Uterus (tissue), 2 donors: Measurements from ENCODE around the gene PRR20D.

Experiments used
- CTCF ChIP-seq, 4 experiments: fragments of 200-600 bp in 2 of 4; fragments of 450-650 bp in 2 of 4; sonication (generic) in 2 of 4; IDR thresholded peaks; one replicate each; pipeline ENCODE4 v1.5.1; 2016 to 2019; ENCODE audit warnings: antibody characterized with exemption in 4 of 4, mild to moderate bottlenecking in 2 of 4, moderate library complexity in 1 of 4
- POLR2A ChIP-seq, 2 donors: fragments of 450-650 bp; IDR thresholded peaks; one replicate each; pipeline ENCODE4 v1.6.1; 2016; ENCODE audit warnings: antibody characterized with exemption in 2 of 2, mild to moderate bottlenecking in 1 of 2, moderate library complexity in 1 of 2

GRCh38 chr13:57128909-57129308, 31.5 kb upstream of the PRR20D start:
- TF ChIP-seq CTCF (IDR thresholded peaks at IDR 0.05): no peak
- no peak for TF ChIP-seq POLR2A (IDR thresholded peaks at IDR 0.05)
